Measurements from ENCODE around the gene GGA3. TPM values are rescaled to one million over a fixed set of nuclear protein-coding genes. Genes with fewer than 3 reads are reported as not detected.
"Not testable (repeated sequence)": the region's sequence is repeated elsewhere in the genome, so short reads cannot be mapped to it uniquely, and the experiment has no call there.

The GGA3 gene
- total RNA-seq, 1 donor from 2014 or later = 22.3 TPM

DNA sequence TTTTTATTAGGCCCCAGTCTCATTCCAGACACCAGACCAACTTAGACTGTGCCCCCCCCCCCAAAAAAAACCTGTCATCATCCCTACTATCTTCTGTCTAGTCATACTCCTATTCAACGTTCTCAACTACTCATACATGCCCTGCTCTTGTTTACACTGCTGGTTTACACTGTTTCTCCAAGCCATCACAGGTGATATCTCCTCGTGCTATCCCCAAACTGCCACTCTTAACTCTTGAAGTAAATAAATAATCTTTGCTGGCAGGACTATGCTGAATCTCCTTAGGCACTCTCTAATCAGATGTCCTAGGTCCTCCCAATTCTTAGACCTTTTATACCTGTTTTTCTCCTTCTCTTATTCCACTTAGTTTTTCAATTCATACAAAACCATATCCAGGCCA, 4.2 kb downstream of the GGA3 start:
- DNase-seq; ATAC-seq (ENCODE audit: poor library complexity); intact Hi-C loops (cut with DNase I): not testable (repeated sequence)

DNA sequence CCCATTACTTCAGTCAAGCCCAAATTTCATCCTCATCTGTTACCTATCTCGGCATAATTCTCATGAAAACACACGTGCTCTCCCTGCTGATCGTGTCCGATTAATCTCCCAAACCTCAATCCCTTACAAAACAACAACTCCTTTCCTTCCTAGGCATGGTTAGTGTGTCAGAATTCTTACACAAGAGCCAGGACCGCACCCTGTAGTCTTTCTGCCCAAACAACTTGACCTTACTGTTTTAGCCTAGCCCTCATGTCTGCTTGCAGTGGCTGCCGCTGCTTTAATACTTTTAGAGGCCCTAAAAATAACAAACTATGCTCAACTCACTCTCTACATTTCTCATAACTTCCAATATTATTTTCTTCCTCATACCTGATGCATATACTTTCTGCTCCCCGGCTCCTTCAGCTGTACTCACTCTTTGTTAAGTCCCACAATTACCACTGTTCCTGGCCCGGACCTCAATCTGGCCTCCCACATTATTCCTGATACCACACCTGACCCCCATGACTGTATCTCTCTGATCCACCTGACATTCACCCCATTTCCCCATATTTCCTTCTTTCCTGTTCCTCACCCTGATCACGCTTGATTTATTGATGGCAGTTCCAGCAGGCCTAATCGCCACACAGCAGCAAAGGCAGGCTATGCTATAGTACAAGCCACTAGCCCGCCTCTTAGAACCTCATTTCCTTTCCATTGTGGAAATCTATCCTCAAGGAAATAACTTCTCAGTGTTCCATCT, 5.3 kb downstream of the GGA3 start:
- intact Hi-C loops (cut with DNase I); DNase-seq: not testable (repeated sequence)

DNA sequence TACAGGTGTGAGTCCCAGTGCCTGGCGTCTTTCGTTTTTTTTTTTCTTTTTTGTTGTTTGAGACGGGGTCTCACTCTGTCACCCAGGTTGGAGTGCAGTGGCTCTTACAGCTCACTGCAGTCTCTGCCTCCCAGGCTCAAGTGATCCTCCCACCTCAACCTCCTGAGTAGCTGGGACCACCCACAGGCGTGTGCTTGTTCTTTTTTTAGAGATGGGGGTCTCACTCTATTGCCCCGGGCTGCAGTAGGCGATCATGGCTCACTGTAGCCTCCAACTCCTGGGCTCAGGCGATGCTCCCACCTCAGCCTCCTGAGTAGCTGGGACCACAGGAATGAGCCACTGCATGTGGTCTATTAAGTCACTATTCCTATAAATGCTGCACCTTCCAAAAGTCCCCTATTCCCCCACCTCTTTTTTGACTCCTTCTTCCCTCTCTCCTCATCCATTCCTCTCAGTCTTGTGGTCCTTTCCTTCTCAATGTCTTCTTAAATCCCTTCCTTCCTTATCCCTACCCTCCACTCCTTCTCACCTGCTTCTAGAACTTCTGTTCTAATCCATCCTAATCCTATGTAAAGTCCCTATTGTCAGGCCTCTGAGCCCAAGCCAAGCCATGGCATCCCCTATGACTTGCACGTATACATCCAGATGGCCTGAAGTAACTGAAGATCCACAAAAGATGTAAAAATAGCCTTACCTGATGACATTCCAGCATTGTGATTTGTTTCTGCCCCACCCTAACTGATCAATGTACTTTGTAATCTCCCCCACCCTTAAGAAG, 9.2 kb downstream of the GGA3 start:
- DNase-seq = no peak
- intact Hi-C loops (cut with DNase I) = no loop called here
- no peak for ATAC-seq (ENCODE audit: poor library complexity)

More for the DNA sequence above, 5.3 kb downstream of the GGA3 start:
- ATAC-seq (ENCODE audit: poor library complexity) = not testable (repeated sequence)

DNA sequence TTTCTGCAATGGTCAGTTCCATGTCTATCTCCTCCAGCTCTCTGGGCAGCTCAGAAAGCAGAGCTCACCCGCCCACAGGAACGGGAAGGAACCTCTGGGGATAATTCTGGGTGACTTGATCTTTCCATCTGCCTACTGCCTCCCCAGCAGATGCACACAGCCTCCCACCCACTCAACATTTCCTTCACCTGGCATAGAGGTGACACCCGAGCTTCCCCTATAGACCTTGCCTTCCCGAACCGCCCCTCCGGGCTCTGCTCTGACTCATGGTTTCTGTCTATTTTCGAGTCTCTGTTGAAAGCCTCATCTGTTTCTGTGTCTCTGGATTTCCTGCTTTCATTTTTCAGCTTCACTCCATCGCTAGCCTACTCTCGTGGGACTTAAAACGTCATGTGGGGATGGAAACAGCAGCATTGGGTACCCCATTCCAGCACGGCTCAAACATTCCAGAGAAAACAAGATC, 11.4 kb downstream of the GGA3 start:
- DNase-seq (no peak), ATAC-seq (ENCODE audit: poor library complexity) (peak; percentile 60)

DNA sequence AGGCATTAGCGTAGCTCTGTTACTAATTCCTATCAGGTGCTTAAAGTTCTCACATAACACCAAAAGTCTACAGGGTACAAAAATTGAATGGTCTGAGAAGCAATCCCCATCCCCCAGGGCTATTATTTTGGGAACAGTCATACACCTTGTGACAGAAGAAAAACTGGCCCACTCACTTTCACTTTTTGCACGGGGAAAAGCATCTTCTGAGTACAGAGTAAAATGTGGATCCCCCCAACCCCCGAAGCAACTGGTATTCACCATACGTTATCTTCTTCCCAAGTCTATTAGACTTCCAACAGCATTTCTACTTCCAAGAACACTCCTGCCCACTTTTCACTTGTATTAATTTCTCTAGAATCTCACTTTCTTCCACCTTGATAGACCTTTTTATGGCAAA, 11.8 kb downstream of the GGA3 start:
- intact Hi-C loops (cut with DNase I) = no loop called here
- DNase-seq (no peak), ATAC-seq (ENCODE audit: poor library complexity) (no peak)

More for the DNA sequence above, 11.4 kb downstream of the GGA3 start:
- intact Hi-C loops (cut with DNase I) = no loop called here

DNA sequence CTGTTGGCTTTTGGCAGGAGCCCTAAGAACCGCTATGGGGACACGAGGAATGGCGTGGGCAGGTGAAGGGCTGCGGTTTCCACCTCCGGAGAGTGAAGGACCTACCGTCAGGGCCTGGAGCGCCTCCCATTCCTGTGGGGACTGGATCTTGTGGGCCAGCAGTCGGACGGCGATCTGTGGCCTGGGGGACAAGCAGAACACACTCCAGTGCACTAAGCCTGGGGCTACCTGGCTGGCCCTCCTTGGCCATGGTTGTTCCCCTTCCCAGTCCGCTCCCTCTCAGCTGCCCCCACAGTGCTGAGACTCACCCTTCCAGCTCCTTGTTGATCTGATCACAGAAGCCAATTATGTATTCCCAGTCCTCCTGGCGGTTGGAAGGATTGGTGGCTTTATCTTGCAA, 15.0 kb downstream of the GGA3 start:
- ATAC-seq (ENCODE audit: poor library complexity) = no peak
- intact Hi-C loops (cut with DNase I) = no loop called here
- DNase-seq = no peak

DNA sequence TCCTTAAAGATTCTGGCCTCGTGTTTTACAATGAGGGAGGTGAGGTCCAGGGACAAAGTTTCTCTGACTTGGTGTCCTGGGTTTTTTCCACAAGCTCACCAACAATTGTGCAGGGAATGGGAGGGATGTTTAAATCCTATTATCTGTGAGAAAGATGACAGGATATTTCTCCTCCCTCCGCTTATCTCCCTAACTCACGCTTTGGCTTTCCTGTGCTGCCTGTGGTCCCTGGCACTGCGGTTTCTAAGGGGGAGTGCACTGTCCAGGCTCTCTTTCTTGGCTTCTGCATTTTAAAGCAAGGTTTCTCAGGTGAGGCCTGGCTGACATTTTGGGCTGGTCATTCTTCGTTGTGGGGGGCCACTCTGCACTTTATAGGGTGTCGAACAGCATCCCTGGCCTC, 16.4 kb downstream of the GGA3 start:
- intact Hi-C loops (cut with DNase I) = no loop called here
- DNase-seq = no peak
- ATAC-seq (ENCODE audit: poor library complexity) = no peak

DNA sequence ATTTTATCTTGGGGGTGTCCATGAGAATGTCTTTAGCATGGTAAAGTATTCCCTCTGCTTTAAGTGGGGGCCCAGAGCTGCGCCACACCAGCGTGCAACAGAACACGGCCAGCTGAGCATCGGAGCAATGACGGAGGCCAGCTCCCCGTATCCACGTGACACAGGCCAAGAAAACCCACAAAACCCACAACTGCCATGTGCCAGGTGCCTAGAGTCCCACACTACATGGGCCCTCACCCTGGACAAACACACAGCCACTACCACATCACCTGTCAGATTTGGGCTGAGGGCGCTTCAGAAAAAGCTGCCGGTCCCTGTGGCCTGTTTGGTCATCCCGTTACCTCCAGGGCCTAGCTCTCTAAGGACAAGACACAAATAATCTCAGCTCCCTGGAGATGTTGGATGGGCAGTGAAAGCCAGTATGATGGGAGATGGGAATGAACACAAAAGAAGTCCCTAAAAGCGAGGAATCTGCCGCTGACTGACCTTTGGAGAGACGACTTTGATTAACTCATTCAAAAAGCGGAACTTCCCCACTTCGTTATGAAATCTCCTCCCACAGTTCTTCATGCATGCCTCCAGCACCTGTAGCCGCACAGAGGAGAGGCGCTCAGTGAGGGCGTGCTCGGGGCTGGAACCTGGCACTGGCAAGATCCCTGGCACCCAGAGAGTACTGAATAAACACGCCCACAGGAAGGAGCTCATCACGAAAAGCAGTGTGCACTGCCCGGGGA, 17.1 kb downstream of the GGA3 start:
- ATAC-seq (ENCODE audit: poor library complexity) = no peak
- DNase-seq = no peak
- intact Hi-C loops (cut with DNase I) = no loop called here

DNA sequence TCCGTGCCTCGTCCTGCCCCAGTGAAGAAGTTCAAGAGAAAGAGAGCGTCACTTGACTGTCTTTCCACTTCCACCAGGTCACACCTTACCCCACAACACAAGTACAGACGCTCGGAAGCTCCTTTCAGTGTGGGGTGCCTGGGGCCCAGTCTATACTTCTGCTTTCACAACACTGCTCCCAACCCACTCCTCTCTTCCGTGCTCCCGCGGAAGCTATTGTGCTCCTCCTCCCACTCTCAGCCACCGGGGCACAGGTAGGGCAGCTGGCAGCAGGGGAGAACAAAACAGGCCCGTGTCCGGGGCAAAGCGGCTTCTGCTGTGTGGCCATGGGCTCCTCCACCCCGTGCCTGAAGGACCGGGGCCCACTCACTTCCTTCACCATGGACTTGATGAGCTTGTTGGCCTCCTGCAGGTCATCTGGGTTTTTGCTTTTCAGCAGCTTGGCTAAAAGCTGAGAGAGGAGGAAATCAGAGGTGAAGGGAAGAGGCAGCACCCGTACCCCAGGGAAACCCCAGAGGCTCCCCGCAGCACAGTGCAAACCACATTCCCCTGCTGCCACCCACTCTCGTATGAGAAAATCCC, 18.9 kb downstream of the GGA3 start:
- DNase-seq (no peak), ATAC-seq (ENCODE audit: poor library complexity) (no peak)
- intact Hi-C loops (cut with DNase I) = no loop called here

DNA sequence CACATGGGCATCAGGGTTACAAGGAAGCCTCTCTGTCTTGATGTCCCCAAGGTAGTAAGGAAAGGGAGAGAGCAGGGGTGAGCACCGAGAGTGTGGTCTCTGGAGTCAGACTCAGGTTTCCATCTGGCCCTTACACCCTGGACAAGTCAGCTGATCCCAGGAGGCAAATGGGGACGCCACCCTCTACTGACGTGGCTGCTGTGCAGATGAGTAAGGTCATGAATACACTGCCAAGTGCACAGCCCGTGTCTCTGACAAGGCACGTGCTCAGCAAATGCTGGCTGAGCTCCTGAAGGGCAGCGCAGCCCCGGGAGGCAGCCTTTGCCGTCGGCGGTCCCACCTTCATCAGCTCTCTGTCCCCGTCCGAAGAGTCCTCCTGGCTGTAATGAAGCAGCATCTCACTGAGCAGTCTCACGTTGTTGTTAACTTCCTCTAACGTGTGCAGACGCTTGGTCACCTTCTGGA, 19.4 kb downstream of the GGA3 start:
- no peak for DNase-seq
- ATAC-seq (ENCODE audit: poor library complexity) = no peak
- intact Hi-C loops (cut with DNase I) = no loop called here

DNA sequence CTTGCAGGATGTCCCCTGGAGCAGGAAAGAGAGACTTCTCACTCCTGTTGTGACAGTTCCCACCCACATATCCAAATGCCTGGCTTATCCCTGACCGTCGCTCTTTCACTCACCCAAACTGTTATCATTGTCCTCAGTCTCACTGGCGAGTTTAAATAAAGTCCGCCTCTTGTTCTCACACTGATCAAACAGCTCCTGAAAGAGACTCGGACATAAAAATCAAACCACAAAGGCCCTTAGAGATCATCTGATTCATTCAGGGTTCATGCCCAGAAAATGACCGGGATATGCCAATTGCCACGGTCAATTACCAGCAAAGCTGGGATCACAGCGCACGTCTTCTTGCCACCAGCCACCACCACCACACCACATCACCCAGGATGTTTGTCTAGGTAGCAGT, 19.9 kb downstream of the GGA3 start:
- ATAC-seq (ENCODE audit: poor library complexity) = no peak
- intact Hi-C loops (cut with DNase I) = no loop called here

DNA sequence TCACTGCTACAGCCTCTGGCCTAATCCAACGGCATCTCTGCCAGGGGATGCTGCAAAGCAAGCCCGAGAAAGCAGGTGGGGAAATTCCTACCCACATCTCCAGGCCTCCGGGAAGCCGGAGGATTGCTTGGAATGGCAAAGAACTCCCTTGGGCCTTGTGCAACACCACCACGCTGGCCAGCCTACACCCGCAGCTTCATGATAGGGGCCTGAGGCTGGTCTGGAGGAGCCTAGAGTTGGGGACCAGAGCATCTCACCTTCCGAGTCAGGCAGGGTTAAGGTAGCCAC, 20.3 kb downstream of the GGA3 start:
- intact Hi-C loops (cut with DNase I) = no loop called here
- no peak for ATAC-seq (ENCODE audit: poor library complexity)
- DNase-seq = no peak

More for the DNA sequence above, 19.9 kb downstream of the GGA3 start:
- no peak for DNase-seq

DNA sequence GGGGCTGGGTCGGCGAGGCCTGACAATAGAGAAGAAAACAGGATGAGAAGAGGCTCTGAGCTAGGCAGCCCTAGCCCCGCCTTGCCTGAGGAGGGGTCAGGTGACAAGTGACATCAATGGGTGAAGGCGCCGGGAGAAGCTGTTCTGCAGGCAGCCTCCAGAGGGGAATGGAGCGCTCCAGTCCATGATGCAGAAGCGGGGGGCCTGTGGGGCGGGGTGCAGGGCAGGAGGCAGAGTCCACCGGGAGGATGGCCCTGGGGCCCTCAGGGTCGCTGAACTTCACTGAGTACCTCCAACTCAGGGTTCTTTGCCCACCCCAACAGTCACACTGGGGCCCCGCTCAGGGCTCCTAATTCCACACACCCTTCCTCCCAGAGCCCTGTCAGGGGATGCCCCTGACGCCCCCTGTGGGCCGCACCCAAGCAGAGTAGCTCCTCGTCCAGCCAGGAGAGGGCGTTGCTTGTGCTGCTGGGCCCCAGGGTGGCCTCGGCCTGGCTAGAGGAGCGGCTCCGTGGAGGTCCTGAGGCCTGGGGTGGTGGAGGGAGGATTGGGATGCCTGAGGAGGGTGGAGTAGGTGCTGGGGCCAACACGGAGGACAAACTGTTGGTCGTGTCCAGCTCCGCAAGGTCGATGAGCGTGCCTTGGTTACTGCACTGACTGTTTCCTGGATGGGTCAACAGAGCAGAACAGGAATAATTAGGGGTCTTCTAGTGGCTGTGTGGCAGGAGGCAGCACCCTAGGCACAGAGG, 20.8 kb downstream of the GGA3 start:
- ATAC-seq (ENCODE audit: poor library complexity) (no peak), DNase-seq (no peak)
- intact Hi-C loops (cut with DNase I) = no loop called here

DNA sequence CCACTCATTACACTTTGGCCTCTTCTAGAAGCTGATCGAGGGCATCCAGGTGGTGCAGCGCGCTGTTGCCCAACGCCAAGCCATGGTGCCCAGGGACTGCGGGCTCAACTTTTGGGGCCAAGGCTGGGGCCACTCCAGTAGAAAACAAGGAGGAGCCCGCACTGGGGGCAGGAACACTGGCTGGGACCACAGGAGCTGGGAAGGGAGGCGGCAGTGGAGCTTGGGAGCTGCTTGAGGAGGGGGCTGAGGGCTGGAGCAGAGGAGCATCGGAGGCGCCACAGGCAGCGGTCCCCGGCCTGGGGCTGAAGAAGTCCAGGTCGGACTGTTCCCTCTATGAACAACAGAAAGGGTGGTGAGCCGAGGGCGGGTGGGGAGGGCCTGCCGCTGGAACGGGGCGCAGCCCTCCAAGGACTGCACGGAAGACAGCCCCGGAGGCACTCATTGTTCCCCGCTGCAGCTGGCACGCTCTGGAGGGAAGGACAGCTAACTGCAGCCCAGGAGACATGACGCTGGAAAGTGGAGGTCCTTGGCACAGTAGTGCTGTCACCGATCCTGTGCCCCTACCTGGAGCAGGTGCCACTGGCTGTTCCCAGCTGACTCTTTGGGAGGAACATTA, 21.5 kb downstream of the GGA3 start:
- ATAC-seq (ENCODE audit: poor library complexity) (no peak), DNase-seq (no peak)
- intact Hi-C loops (cut with DNase I) = no loop called here

DNA sequence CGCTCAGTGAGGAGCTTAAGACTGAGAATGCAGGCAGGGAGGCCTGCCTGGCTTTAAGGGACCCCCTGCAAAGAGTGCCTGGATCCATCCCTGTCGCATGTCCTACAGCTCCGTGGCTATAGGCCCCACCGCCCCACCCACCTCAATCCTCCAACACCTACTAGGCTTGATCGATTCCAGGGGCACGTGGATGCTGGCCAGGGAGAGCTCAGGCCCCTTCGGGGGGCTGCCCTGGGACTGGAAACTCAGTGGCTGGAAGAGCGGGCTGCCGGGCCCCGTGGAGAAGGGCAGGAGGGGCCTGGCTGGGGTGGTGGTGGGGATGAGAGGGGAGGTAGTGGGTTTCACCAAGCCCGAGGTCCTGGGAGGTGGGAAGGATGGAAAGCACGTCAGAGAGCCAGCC, 22.2 kb downstream of the GGA3 start:
- ATAC-seq (ENCODE audit: poor library complexity) (no peak), DNase-seq (no peak)
- intact Hi-C loops (cut with DNase I) = no loop called here

DNA sequence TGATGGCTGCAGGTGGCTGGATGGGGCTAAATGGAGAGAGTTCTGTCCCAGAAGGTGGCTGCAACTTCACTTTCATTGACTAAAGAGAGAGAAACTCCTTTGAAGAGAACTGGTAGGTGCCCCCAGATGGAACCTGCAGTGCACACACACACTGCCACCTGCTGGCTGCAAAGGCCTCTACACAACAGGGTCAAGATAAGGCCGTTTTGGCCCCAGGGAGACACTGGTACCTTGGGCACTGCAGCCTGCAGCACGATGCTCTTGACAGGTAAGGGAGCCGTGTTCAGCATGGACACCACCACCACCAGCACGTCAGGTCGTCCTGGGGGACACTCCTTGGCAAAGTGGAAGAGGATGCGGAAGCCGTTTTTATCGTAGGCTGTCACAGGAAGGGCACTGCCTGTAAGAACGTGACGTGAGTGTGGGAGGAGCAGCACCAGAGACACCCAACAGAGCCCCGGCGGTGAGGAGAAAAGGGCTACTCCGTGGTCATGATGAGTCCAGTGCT, 22.7 kb downstream of the GGA3 start:
- intact Hi-C loops (cut with DNase I) = no loop called here
- DNase-seq = no peak
- ATAC-seq (ENCODE audit: poor library complexity) = peak; percentile 51

DNA sequence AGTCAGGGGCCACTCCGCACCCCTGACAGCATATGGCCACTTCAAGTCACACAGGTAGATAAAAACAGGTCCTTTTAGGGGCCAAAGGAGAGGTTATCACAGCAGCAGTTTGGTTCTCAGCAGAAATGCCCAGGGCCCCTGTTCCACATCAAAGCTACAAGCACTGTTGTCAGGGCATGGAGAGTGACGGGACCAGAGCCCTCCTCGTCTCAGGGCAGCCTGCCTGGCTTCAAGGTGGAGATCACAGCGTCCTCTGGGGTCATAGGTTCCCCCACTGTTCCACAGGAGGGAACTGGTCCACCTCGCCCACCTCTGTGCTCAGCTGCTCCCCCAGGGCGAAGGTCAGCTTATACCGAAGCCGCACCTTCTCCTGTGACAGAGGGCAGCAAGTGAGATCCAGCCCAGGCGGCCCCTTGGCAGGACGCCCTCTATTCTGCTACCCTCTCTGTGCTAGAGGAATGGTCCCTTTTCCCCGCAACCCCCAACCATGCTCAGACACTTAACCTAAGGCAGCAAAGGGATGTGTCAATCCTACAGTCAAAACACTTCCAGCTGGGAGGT, 23.3 kb downstream of the GGA3 start:
- DNase-seq = no peak
- ATAC-seq (ENCODE audit: poor library complexity) = no peak
- intact Hi-C loops (cut with DNase I) = no loop called here
